A549 (cell line): ENCODE measurements around the gene MYLK4. TPM values are rescaled to one million over a fixed set of nuclear protein-coding genes. Genes with fewer than 3 reads are reported as not detected.
A peak's percentile ranks its signal among the peaks of the same experiment; 100 is the strongest.

Experiments used
- ATAC-seq, 2 experiments: fragments of 200-7000 bp in 1 of 2; fragments of >200 bp in 1 of 2; cut with Nextera tagmentation in 1 of 2; cut with Tn5 transposase in 1 of 2; 3 replicates each; pipeline versions ENCODE4 v1.8.0 to v1.9.1; 2018 to 2020; ENCODE audit warnings: mild to moderate bottlenecking in 1 of 2, moderate library complexity in 1 of 2
- CTCF ChIA-PET: fragments of 300-600 bp; sonication (Branson Sonifier 250); formaldehyde crosslinking; extraction: SDS; loops from one replicate; lab custom pipeline; 2021; ENCODE audit warnings: antibody characterized with exemption, inconsistent platforms; lab: Yijun Ruan, JAX
- POLR2A ChIA-PET: fragments of 350-600 bp; formaldehyde crosslinking; extraction: SDS; loops from one replicate; lab custom pipeline; 2021; ENCODE audit warnings: antibody characterized with exemption, inconsistent platforms; lab: Yijun Ruan, JAX
- DNase-seq, 2 experiments: peaks; one replicate each; pipeline versions ENCODE4 v3.0.0 to v3.0.0-alpha.2; 2011 to 2016; ENCODE audit warnings: low read depth in 1 of 2, low spot score in 1 of 2
- FAIRE-seq: peaks from 2 replicates; lab custom pipeline; 2011; peaks lifted over from hg19 to GRCh38; lab: Jason Lieb, UNC
- H3K27ac ChIP-seq, 2 experiments: fragments of >200 bp; sonication (Bioruptor Twin); formaldehyde crosslinking; 3 replicates each; pipeline ENCODE4 v1.5.1; 2016 to 2017
- H3K4me1 ChIP-seq: fragments of >200 bp; sonication (Bioruptor Twin); formaldehyde crosslinking; 3 replicates; pipeline ENCODE4 v1.6.1; 2016
- H3K4me2 ChIP-seq: fragments of >200 bp; sonication (Bioruptor Twin); formaldehyde crosslinking; 3 replicates; pipeline ENCODE4 v1.6.1; 2016
- H3K4me3 ChIP-seq: fragments of >200 bp; sonication (Bioruptor Twin); formaldehyde crosslinking; 3 replicates; pipeline ENCODE4 v1.5.1; 2016
- H3K9me3 ChIP-seq: fragments of >200 bp; sonication (Bioruptor Twin); formaldehyde crosslinking; 3 replicates; pipeline ENCODE4 v1.6.1; 2016
- CBX2 ChIP-seq: fragments of 200-600 bp; sonication (generic); IDR thresholded peaks from 2 replicates; pipeline ENCODE4 v1.6.1; 2016; ENCODE audit warnings: low read depth, mild to moderate bottlenecking, borderline replicate concordance
- FOSL2 ChIP-seq, 2 experiments: fragments of 450-650 bp in 1 of 2; fragments of >200 bp in 1 of 2; sonication (Bioruptor Twin) in 1 of 2; formaldehyde crosslinking; IDR thresholded peaks; 2 replicates each; pipeline versions ENCODE4 v1.5.0 to v1.6.1; 2016 to 2020; ENCODE audit warnings: mild to moderate bottlenecking in 1 of 2, moderate library complexity in 1 of 2
- FOXS1 ChIP-seq: fragments of 250-450 bp; sonication (Bioruptor Pico); IDR thresholded peaks from 2 replicates; pipeline ENCODE4 v1.5.0; 2020; ENCODE audit warnings: mild to moderate bottlenecking, moderate library complexity
- HOXA7 ChIP-seq: fragments of 250-450 bp; sonication (Bioruptor Pico); IDR thresholded peaks from 2 replicates; pipeline ENCODE4 v1.5.0; 2020; ENCODE audit warnings: mild to moderate bottlenecking, moderate library complexity
- JUNB ChIP-seq: fragments of >200 bp; sonication (Bioruptor Twin); formaldehyde crosslinking; IDR thresholded peaks from 2 replicates; pipeline ENCODE4 v1.6.1; 2016
- POLR2A ChIP-seq: IDR thresholded peaks from 2 replicates; pipeline ENCODE4 v1.6.1; 2012; ENCODE audit warnings: mild to moderate bottlenecking, low read length
- RARB ChIP-seq: fragments of 250-450 bp; sonication (Bioruptor Pico); IDR thresholded peaks from 2 replicates; pipeline ENCODE4 v1.8.0; 2021; ENCODE audit warnings: mild to moderate bottlenecking, moderate library complexity
- RNF2 ChIP-seq: fragments of 200-600 bp; sonication (generic); IDR thresholded peaks from 2 replicates; pipeline ENCODE4 v1.6.1; 2016; ENCODE audit warnings: low read depth, mild to moderate bottlenecking, antibody characterized with exemption, moderate library complexity, borderline replicate concordance
- SMC3 ChIP-seq: fragments of >200 bp; sonication (Bioruptor Twin); formaldehyde crosslinking; IDR thresholded peaks from 3 replicates; pipeline ENCODE4 v1.6.1; 2018; ENCODE audit warnings: inconsistent platforms
- TFCP2L1 ChIP-seq: fragments of 250-450 bp; sonication (Bioruptor Pico); IDR thresholded peaks from 2 replicates; pipeline ENCODE4 v1.5.0; 2021; ENCODE audit warnings: mild to moderate bottlenecking
- ZC3H11A ChIP-seq: fragments of 450-650 bp; IDR thresholded peaks from 2 replicates; pipeline ENCODE4 v1.6.1; 2014; ENCODE audit warnings: antibody characterized with exemption, mild to moderate bottlenecking
- ZFP36 ChIP-seq: fragments of 450-650 bp; IDR thresholded peaks from 2 replicates; pipeline ENCODE4 v1.6.1; 2014; ENCODE audit warnings: borderline replicate concordance; ENCODE audit not compliant: partially characterized antibody
- ZNF302 ChIP-seq: fragments of 250-450 bp; sonication (Bioruptor Pico); IDR thresholded peaks from 2 replicates; pipeline ENCODE4 v1.9.0; 2021; ENCODE audit warnings: inconsistent platforms, mild to moderate bottlenecking, moderate library complexity
- WGBS: methylation state at CpG from one replicate; pipeline ENCODE4 v1.1.6; 2017; ENCODE audit errors: missing lambda C conversion rate; 5-methylcytosine and 5-hydroxymethylcytosine counted together
- polyA plus RNA-seq, 4 experiments: library from polyadenylated mRNA; depleted of rRNA in 3 of 4; stranded (reverse); fragments of >200 nt; fragmentation: RNase III in 1 of 4; extraction: RNeasy Plus Mini Kit Qiagen cat#74134 plus additional on column Dnase treatment in 1 of 4; gene quantifications; 2 replicates in 3 of 4; 3 replicates in 1 of 4; pipeline ENCODE4 v1.2.3, GENCODE V29; 2011 to 2017
- TF ChIP-seq, protein P1 (sequence below): fragments of >200 bp; sonication (Bioruptor Twin); formaldehyde crosslinking; IDR thresholded peaks from 3 replicates; pipeline ENCODE4 v1.6.1; 2016

The MYLK4 gene
- polyA plus RNA-seq, 2 of the 4 experiments (the other 2 are of a cell fraction): 0.14 to 0.21 TPM

DNA sequence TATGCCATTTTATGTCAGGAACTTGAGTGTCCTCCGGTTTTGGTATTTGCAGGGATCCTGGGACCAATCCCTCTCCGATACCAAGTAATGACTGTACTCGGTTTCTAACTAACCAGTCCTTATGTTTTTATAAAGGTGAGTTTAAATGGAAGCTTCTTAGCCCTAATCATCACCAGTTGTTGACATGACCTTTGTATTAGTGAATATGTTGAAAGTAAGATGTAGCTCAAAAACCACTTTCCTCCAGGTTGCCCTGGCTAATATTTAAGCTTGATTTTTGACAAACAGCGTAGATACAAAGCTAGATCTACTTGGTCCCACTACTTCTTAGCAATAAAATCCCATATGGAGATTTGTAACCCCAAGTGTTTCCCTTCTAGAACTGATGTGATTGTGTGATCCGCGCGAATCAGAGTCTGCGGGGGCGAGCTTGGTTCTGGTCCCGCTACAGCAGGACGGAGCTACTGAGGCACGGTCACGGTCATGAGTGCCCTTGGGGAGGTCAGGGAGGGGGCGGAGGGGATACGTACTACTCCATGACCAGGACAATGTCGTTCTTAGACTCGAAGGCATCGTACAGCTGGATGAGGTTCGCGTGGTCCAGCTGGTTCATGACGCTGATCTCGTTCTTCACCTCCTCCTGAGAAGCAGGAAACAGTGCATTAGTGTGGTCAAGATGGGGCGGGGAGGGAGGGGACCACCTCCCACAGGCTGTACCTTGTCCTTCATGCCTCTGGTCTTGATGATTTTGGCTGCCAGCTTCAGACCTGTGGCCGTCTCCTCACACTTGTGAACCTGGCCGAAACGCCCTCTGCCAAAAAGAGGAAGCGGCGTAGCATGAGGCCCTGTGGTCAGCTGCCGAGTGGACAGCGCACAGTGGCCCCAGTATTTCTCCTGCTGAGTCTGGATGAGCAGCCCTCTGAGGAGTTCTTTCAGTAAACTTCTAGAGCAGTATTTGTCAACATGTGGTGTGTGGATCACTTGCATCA is 65.7 kb downstream of the MYLK4 start:
- TF ChIP-seq JUNB: no peak
- no peak for TF ChIP-seq SMC3
- TF ChIP-seq HOXA7: no peak
- no peak for TF ChIP-seq TFCP2L1 (CRISPR knock-in tag)
- no peak for TF ChIP-seq FOXS1 (CRISPR knock-in tag)
- no peak for TF ChIP-seq ZFP36
- ChIA-PET CTCF (interaction anchor here (1.1 to 3.5 kb wide), 3 partner anchors 10 to 331 kb away, joined by 3 to 16 read pairs (median 12); no protein-coding TSS in a partner anchor), POLR2A (no interaction called here)
- 92% methylated on average over 25 of the region's 30 CpGs for WGBS
- DNase-seq: no peak
- Histone ChIP-seq H3K27ac (no peak overlapping the region; a peak in 1 of 6 replicates), H3K4me3 (no peak overlapping the region), H3K9me3 (no peaks in the 10 kb centered on the region), H3K4me2 (no peak overlapping the region), H3K4me1 (peaks cover 7% of the 10 kb centered on the region; the same call in 1 of the 3 replicates)
- no peak for FAIRE-seq
- no peak for ATAC-seq

DNA sequence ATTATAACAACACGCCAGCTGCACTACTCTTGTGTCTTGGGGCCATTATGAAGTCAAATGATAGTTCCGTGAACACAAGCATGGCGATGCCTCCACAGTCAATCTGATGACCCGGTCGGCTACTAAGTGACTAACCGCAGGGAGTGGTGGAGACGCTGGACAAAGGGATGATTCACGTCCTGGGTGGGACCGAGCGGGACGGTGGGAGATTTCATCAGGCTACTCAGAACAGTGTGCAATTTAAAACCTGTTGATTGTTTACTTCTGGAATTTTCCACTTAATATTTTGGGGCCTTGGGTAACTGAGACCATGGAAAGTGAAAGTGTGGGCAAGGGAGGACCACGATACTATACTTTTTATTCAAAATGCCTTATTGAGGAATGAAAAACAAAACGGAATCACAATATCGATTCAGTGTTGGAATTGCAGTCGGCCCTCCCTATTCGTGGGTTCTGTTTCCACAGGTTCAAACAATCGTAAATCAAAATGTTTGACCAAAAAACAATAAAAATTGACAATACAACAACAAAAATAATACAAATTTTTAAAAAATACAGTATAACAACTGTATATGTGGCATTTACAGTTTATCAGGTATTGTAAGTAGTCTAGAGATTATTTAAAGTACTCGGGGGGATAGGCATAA is 66.5 kb downstream of the MYLK4 start:
- POLR2A ChIA-PET: no interaction called here
- 48% methylated on average over 18 of the region's 18 CpGs for WGBS
- CTCF ChIA-PET: interaction anchor here (1.9 to 3.5 kb wide), 2 partner anchors 10 to 49 kb away, joined by 12 to 16 read pairs; no protein-coding TSS in a partner anchor

DNA sequence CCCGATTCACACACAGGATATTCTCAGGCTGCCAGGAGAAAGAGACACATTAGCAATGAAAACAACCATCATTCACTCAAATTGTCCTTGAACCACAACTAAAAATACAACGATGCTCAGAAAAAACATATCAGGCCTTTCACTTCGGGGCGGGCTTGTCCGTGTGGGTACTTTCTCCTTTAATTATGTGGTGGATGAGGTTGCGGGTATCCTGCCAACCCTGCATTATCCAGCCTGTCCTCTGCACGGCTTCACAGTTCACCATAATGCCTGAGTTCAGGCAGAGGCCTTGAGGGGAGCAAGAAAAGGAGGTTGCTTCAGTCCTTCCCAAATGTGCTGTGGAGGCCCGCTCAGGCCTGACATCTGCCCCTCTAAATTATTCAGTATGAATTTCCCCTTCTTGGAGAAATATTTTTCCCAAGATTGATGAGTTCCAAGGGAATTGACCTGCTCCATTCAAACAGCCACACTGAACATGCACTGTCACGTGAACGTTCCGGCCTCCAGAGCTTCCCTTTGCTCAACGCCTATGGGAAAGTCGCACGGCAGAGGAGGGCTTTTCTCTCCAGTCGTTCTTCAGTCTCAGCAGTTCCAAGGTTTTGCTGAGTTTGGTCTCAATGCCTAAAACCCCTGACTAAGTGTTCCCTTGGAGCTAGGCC is 70.3 kb downstream of the MYLK4 start:
- CTCF ChIA-PET: interaction anchor here (1.4 kb wide), 1 partner anchor 10 kb away, joined by 4 read pairs; no protein-coding TSS in a partner anchor
- POLR2A ChIA-PET: no interaction called here
- Histone ChIP-seq H3K27ac (no peak overlapping the region), H3K4me3 (no peak overlapping the region), H3K4me2 (no peak overlapping the region), H3K4me1 (peaks cover 7% of the 10 kb centered on the region; the same call in 1 of the 3 replicates), H3K9me3 (no peaks in the 10 kb centered on the region)
- FAIRE-seq: no peak
- WGBS: 84% methylated on average over 14 of the region's 15 CpGs
- DNase-seq: no peak
- no peak for TF ChIP-seq CBX2
- no peak for TF ChIP-seq FOXS1 (CRISPR knock-in tag)
- no peak for TF ChIP-seq ZC3H11A
- no peak for ATAC-seq

More for the DNA sequence above, 66.5 kb downstream of the MYLK4 start:
- Histone ChIP-seq H3K27ac (peak overlapping the region; percentile 19 to 67; a peak in 5 of 6 replicates), H3K4me3 (no peak overlapping the region), H3K4me1 (peaks cover 7% of the 10 kb centered on the region; the same call in 1 of the 3 replicates), H3K4me2 (peak overlapping the region; percentile 24; the same call in 1 of the 3 replicates), H3K9me3 (no peaks in the 10 kb centered on the region)
- FAIRE-seq: no peak
- ATAC-seq: peak; percentile 50 to 80; a peak in 4 of 6 replicates
- no peak for TF ChIP-seq FOSL2 (IDR thresholded peaks at IDR 0.05)
- peak; percentile 30 for TF ChIP-seq FOSL2 (CRISPR knock-in tag; IDR thresholded peaks at IDR 0.05)
- TF ChIP-seq RNF2: no peak
- peak; percentile 46 to 67 for DNase-seq

DNA sequence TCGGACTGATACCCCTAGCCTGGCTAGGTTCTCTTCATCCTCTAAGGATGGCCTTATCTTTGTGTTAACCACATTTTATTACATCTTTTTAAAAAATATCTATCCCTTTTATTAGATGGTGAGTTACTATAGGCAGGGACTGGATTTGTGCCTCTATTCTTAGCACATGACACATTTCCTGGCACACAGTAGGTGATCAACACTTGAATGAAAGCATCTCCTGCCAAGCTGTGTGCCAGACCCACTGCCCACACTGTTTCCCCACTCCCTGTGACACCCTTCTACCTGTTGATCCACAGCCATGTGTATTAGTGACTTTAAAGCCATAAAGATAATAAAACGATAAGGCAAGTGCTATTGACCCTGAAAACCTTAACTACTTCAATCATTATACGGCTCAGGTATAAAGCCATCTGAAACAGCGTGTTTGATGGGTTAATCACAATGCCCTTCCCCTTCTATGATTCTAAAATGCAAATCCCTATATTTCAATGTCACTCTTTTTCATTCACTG is 73.6 kb downstream of the MYLK4 start:
- no peak for DNase-seq
- no peak overlapping the region for H3K4me2 ChIP-seq
- ATAC-seq: no peak
- CTCF ChIA-PET: no interaction called here
- no peak for FAIRE-seq
- no peak overlapping the region for H3K27ac ChIP-seq
- no peak overlapping the region for H3K4me3 ChIP-seq
- no peaks in the 10 kb centered on the region for H3K4me1 ChIP-seq
- 84% methylated on average over 4 of the region's 4 CpGs for WGBS
- no peak for TF ChIP-seq ZNF302
- TF ChIP-seq, protein P1, sequence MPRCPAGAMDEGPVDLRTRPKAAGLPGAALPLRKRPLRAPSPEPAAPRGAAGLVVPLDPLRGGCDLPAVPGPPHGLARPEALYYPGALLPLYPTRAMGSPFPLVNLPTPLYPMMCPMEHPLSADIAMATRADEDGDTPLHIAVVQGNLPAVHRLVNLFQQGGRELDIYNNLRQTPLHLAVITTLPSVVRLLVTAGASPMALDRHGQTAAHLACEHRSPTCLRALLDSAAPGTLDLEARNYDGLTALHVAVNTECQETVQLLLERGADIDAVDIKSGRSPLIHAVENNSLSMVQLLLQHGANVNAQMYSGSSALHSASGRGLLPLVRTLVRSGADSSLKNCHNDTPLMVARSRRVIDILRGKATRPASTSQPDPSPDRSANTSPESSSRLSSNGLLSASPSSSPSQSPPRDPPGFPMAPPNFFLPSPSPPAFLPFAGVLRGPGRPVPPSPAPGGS: no peak
- no peak for TF ChIP-seq RARB
- no peak for TF ChIP-seq POLR2A
- TF ChIP-seq, all 56 proteins: peak for 0
- no peaks in the 10 kb centered on the region for H3K9me3 ChIP-seq
- POLR2A ChIA-PET: no interaction called here
